ENCODE data around the gene IL13.

DNA sequence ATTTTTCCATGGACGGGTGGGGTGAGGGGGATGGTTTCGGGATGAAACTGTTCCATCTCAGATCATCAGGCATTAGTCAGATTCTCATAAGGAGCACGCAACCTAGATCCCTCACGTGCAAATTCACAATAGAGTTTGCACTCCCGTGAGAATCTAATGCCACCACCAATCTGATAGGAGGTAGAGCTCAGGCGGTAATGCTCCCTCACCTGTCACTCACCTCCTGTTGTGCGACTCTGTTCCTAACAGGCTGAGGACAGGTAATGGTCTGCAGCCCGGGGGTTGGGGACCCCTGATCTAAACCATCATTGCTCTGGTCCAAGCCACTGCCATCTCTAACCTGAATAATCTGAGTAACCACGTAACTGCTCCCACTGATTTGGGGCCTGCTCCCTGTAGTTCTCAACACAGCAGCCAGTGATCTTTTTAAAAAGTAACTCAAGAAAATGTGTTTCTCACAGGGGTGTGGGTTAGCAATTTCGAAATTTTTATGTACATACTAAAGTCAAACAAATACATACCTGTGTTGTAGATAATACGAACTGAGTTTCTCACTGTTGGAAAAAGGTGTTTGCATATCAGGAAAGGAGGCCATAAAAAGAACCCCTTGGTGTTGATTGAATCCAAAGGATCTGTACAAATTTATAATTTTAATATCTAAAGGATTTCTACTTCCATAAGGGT, 11.2 kb upstream of the IL13 start:
- TF ChIP-seq, protein P1, sequence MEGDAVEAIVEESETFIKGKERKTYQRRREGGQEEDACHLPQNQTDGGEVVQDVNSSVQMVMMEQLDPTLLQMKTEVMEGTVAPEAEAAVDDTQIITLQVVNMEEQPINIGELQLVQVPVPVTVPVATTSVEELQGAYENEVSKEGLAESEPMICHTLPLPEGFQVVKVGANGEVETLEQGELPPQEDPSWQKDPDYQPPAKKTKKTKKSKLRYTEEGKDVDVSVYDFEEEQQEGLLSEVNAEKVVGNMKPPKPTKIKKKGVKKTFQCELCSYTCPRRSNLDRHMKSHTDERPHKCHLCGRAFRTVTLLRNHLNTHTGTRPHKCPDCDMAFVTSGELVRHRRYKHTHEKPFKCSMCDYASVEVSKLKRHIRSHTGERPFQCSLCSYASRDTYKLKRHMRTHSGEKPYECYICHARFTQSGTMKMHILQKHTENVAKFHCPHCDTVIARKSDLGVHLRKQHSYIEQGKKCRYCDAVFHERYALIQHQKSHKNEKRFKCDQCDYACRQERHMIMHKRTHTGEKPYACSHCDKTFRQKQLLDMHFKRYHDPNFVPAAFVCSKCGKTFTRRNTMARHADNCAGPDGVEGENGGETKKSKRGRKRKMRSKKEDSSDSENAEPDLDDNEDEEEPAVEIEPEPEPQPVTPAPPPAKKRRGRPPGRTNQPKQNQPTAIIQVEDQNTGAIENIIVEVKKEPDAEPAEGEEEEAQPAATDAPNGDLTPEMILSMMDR (IDR thresholded peaks at IDR 0.05), result no peak
- TF ChIP-seq POLR2A (IDR thresholded peaks at IDR 0.05), result no peak

Data from lower leg skin (tissue), 3 donors.